Measurements from ENCODE around the gene ISG20L2. TPM values are rescaled to one million over a fixed set of nuclear protein-coding genes. Genes with fewer than 3 reads are reported as not detected.

ISG20L2 gene
- total RNA-seq, 1 experiment from 2014 or later, result 41.7 TPM

GRCh38 chr1:156708218-156708661, 20.3 kb downstream of the ISG20L2 start:
- H3K9me3 ChIP-seq (ENCODE audit: control insufficient read depth in 1 of 2, insufficient read depth in 1 of 2, low read depth in 1 of 2, low read length in 2 of 2), result no peaks in the 10 kb centered on the region
- H4K20me1 ChIP-seq (ENCODE audit: insufficient read depth), result no peaks in the 10 kb centered on the region
- H3K9ac ChIP-seq (ENCODE audit: low read length), result peak overlapping the region; percentile 37
- H3K9me2 ChIP-seq (ENCODE audit: insufficient read depth), result no peaks in the 10 kb centered on the region
- TF ChIP-seq JUND (IDR thresholded peaks at IDR 0.05) (no peak), ELF1 (IDR thresholded peaks at IDR 0.05; ENCODE audit: borderline replicate concordance, low read depth) (no peak), YY1 (IDR thresholded peaks at IDR 0.05; ENCODE audit: extremely low read depth, insufficient replicate concordance, low read depth, low read length) (no peak), REST (IDR thresholded peaks at IDR 0.05; ENCODE audit: low read depth) (no peak), ZBTB33 (IDR thresholded peaks at IDR 0.05; ENCODE audit: extremely low read depth, insufficient replicate concordance, low read length) (no peak), SIN3A (IDR thresholded peaks at IDR 0.05; ENCODE audit: low read depth) (no peak), CBX3 (IDR thresholded peaks at IDR 0.05; ENCODE audit: low read depth) (no peak), POLR2AphosphoS5 (IDR thresholded peaks at IDR 0.05; ENCODE audit: low read depth, low read length) (no peak), SRF (IDR thresholded peaks at IDR 0.05; ENCODE audit: low read depth) (no peak), ZNF274 (IDR thresholded peaks at IDR 0.05; ENCODE audit: low read depth, low read length) (no peak), ZFX (IDR thresholded peaks at IDR 0.05) (no peak)
- TF ChIP-seq, protein P1, sequence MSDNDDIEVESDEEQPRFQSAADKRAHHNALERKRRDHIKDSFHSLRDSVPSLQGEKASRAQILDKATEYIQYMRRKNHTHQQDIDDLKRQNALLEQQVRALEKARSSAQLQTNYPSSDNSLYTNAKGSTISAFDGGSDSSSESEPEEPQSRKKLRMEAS (IDR thresholded peaks at IDR 0.05), result no peak
- intact Hi-C loops (cut with micrococcal nuclease), result no loop called here
- peak overlapping the region; percentile 66 for H3K27ac ChIP-seq (ENCODE audit: low read depth, low read length)
- no peak overlapping the region for H2AFZ ChIP-seq (ENCODE audit: low read depth, low read length, poor library complexity, severe bottlenecking)
- DNase-seq (ENCODE audit: low read depth, low spot score) (no peak), ATAC-seq (no peak)
- POLR2A ChIA-PET, result interaction anchor here (1.3 kb wide), 1 partner anchor 19 kb away, joined by 4 read pairs; no protein-coding TSS in a partner anchor
- H3K4me1 ChIP-seq (ENCODE audit: control insufficient read depth in 1 of 2, insufficient read depth in 2 of 2, low read length in 2 of 2), result peaks cover 87 to 100% of the 10 kb centered on the region in 2 experiments
- no TSS peak for BruUV-seq (replicated peaks)
- H3K79me2 ChIP-seq (ENCODE audit: insufficient read depth, low read length), result peaks cover 17% of the 10 kb centered on the region
- H3K4me2 ChIP-seq (ENCODE audit: low read length), result peak overlapping the region; percentile 85
- H3K27me3 ChIP-seq (ENCODE audit: insufficient read depth, low read length), result no peaks in the 10 kb centered on the region
- no peaks in the 10 kb centered on the region for H3K36me3 ChIP-seq (ENCODE audit: control insufficient read depth in 1 of 2, insufficient read depth in 2 of 2, low read length in 2 of 2)
- CTCF ChIA-PET, result interaction anchor here (0.9 to 14.7 kb wide), 4 partner anchors 10 to 151 kb away, joined by 3 to 310 read pairs (median 31); partner anchors contain the start of genes ISG20L2 and METTL25B
- RAD21 ChIA-PET (ENCODE audit: low non-redundant PET in 1 of 2, low total read pairs in 2 of 2, uncharacterized antibody in 2 of 2, unreplicated experiment in 2 of 2), result interaction anchor here (0.9 to 1.6 kb wide), 2 partner anchors 18 kb away, joined by 3 to 5 read pairs; no protein-coding TSS in a partner anchor
- H3K4me3 ChIP-seq (replicated peaks in 1 of 2; ENCODE audit: low read depth in 1 of 2, low read length in 2 of 2), result no peak overlapping the region

Measured in HCT116 (cell line).